Transverse colon (tissue), 4 donors: ENCODE data around the gene SHC2. TPM values are rescaled to one million over a fixed set of nuclear protein-coding genes. Genes with fewer than 3 reads are reported as not detected.

ENCODE experiments used
- DNase-seq: peaks from one replicate; pipeline ENCODE4 v3.0.0-alpha.2; 2019
- H3K27ac ChIP-seq, 4 donors: fragments of 200-600 bp; sonication (generic); 2 replicates each; pipeline ENCODE4 v1.5.1; 2016 to 2018; ENCODE audit warnings: inconsistent platforms in 4 of 4
- H3K27me3 ChIP-seq: fragments of 200-600 bp; sonication (generic); 2 replicates; pipeline ENCODE4 v1.5.1; 2017; ENCODE audit warnings: inconsistent platforms
- H3K36me3 ChIP-seq, 4 donors: fragments of 200-600 bp; sonication (generic); 2 replicates each; pipeline ENCODE4 v1.5.1; 2017 to 2019; ENCODE audit warnings: inconsistent platforms in 4 of 4
- H3K4me1 ChIP-seq, 4 donors: fragments of 200-600 bp; sonication (generic); 2 replicates each; pipeline ENCODE4 v1.5.1; 2017 to 2020; ENCODE audit warnings: inconsistent platforms in 4 of 4
- H3K4me3 ChIP-seq, 4 donors: fragments of 200-600 bp; sonication (generic); 1 replicate in 1 of 4; 2 replicates in 3 of 4; pipeline versions ENCODE4 v1.5.1 to v1.6.1; 2017 to 2019; ENCODE audit warnings: inconsistent platforms in 4 of 4
- H3K9me3 ChIP-seq, 2 donors: fragments of 200-600 bp; sonication (generic); 2 replicates each; pipeline ENCODE4 v1.5.1; 2017 to 2019; ENCODE audit warnings: inconsistent platforms in 2 of 2
- EP300 ChIP-seq: sonication (generic); formaldehyde crosslinking; IDR thresholded peaks from one replicate; pipeline ENCODE4 v1.6.1; 2017; ENCODE audit warnings: antibody characterized with exemption, low read depth
- POLR2A ChIP-seq: fragments of 450-650 bp; IDR thresholded peaks from one replicate; pipeline ENCODE4 v1.6.1; 2016; ENCODE audit warnings: antibody characterized with exemption, mild to moderate bottlenecking, moderate library complexity
- POLR2AphosphoS5 ChIP-seq, 3 donors: sonication (generic); formaldehyde crosslinking; IDR thresholded peaks; one replicate each; pipeline ENCODE4 v1.6.1; 2016; ENCODE audit warnings: antibody characterized with exemption in 3 of 3
- WGBS, 2 donors: methylation state at CpG; one replicate each; pipeline ENCODE4 v1.1.5; 2018; ENCODE audit warnings: low coverage in 1 of 2; 5-methylcytosine and 5-hydroxymethylcytosine counted together
- in situ Hi-C, 4 donors: fragments of 200-750 bp; cut with MboI; loops; one replicate each; pipeline versions ENCODE4 v1.15.0 to v1.15.1; 2017; ENCODE audit warnings: low sequenced_read_pairs in 3 of 4, low pct_ligation_motif_present in 1 of 4, low pct_unique_long_range_greater_than_20kb in 1 of 4
- intact Hi-C: fragments of 100-400 bp; cut with DNase I; formaldehyde crosslinking; loops from one replicate; pipeline ENCODE4 v1.15.1; 2023; ENCODE audit warnings: low total_unique reads
- total RNA-seq, 4 donors: library from RNA; depleted of rRNA; stranded (reverse); fragments of >200 nt; gene quantifications; one replicate each; pipeline ENCODE4 v1.1.0, GENCODE V29; 2016
- TF ChIP-seq, protein P1 (sequence below), 5 experiments: fragments of 200-600 bp in 3 of 5; fragments of 450-650 bp in 2 of 5; sonication (generic) in 3 of 5; IDR thresholded peaks; 1 replicate in 2 of 5; 2 replicates in 3 of 5; pipeline ENCODE4 v1.5.1; 2016 to 2017; ENCODE audit warnings: antibody characterized with exemption in 5 of 5, inconsistent platforms in 3 of 5, mild to moderate bottlenecking in 2 of 5, moderate library complexity in 1 of 5

The SHC2 gene
- total RNA-seq, 4 donors from 2014 or later = 6.3 to 30.3 (median 11.1) TPM

DNA sequence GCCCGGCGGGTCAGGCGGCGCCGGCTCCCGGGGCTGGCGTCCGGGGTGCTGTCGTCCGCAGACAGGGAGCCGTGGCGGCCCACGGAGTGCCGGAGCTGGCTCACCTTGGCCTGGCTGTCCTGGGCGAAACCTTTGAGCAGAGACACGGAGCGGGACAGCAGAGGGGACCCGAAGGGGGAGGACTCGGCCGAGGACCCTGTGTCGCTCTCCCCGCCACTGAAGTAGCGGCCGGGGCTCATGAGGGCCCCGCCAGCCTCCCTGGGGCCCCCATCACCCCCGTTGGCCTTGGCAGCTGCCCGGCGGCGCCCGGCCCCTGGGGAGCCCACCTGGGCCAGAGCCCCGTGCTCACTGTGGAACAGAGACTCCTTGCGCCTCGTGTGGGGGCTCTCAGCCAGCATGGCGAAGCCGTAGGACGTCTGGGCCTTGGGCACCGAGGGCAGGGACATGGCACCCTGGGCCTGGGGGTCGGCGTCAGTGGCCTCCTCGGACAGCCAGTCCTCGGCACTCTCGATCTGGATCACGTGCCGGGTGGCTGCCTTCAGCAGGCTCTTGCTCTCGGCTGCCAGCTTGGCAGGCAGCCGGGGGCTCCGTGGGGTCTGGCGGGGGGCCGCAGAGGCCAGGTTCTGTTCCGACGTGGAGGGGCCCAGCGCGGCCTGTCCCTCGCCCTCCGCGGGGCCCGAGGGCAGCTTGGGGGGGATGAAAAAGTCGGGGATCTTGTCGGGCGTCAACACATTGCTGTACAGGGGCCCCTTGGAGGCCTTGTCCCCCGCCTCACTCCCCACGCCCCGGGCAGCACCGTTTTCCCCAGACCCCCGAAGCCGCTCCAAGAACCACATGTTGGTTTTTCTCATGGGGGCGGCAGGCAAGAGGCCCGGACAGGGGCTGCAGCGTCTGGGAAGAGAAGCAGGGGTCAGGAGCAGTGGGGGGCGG is 53.1 kb downstream of the SHC2 start:
- 62% methylated on average over 42 of the region's 70 CpGs; no CpG with 5 or more reads in 1 of the 2 donors for WGBS, 2 donors
- in situ Hi-C loops = no loop called here
- no peak for TF ChIP-seq POLR2AphosphoS5 (IDR thresholded peaks at IDR 0.05)
- TF ChIP-seq POLR2A = no peak
- no peak for TF ChIP-seq EP300
- TF ChIP-seq, protein P1, sequence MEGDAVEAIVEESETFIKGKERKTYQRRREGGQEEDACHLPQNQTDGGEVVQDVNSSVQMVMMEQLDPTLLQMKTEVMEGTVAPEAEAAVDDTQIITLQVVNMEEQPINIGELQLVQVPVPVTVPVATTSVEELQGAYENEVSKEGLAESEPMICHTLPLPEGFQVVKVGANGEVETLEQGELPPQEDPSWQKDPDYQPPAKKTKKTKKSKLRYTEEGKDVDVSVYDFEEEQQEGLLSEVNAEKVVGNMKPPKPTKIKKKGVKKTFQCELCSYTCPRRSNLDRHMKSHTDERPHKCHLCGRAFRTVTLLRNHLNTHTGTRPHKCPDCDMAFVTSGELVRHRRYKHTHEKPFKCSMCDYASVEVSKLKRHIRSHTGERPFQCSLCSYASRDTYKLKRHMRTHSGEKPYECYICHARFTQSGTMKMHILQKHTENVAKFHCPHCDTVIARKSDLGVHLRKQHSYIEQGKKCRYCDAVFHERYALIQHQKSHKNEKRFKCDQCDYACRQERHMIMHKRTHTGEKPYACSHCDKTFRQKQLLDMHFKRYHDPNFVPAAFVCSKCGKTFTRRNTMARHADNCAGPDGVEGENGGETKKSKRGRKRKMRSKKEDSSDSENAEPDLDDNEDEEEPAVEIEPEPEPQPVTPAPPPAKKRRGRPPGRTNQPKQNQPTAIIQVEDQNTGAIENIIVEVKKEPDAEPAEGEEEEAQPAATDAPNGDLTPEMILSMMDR (IDR thresholded peaks at IDR 0.05) = no peak
- intact Hi-C loops = no loop called here
- no peaks in the 10 kb centered on the region for H3K36me3 ChIP-seq
- peaks cover 23 to 37% (median 26%) of the 10 kb centered on the region in 4 donors for H3K4me1 ChIP-seq
- H3K27ac ChIP-seq = no peak overlapping the region
- no peak for DNase-seq
- peaks cover 79% of the 10 kb centered on the region for H3K27me3 ChIP-seq
- H3K4me3 ChIP-seq = peak overlapping the region in 1 of 4 donors; percentile 52
- H3K9me3 ChIP-seq = no peaks in the 10 kb centered on the region

DNA sequence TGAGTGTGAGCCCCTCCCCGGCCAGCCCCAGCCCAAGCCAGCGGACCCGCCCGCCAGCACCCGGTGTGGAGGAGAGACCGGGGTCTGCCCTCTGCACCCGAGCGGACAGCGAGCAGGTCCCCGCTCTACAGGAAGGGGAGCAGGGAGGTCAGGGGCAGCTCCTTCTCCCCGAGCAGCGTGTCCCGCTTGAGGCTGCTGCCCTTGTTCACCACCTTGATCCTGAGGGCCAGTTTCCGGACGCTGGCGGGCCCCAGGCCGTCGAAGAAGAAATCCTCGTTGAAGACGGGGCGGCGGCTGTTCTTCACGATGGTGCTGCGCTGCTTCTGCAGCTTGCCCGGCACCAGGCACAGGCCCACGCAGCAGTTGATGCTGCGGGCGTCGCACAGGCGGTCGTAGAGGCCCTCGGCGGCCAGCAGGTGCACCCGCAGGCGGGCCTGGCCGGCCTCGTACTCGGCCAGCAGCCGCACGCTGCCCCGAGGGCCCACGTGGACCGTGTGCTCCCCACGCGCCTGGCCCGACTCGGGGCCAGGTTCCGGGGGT is 53.8 kb downstream of the SHC2 start:
- Histone ChIP-seq H3K27ac (no peak overlapping the region), H3K36me3 (no peaks in the 10 kb centered on the region), H3K4me1 (peaks cover 23 to 39% (median 26%) of the 10 kb centered on the region in 4 donors), H3K4me3 (no peak overlapping the region), H3K9me3 (no peaks in the 10 kb centered on the region), H3K27me3 (peaks cover 79% of the 10 kb centered on the region)
- intact Hi-C loops (no loop called here), in situ Hi-C loops (no loop called here)
- no peak for DNase-seq
- WGBS, 2 donors = 57% methylated on average over 48 of the region's 48 CpGs; no CpG with 5 or more reads in 1 of the 2 donors
- TF ChIP-seq POLR2A (no peak), POLR2AphosphoS5 (IDR thresholded peaks at IDR 0.05) (no peak), EP300 (no peak)
- TF ChIP-seq, protein P1 (IDR thresholded peaks at IDR 0.05) = no peak

DNA sequence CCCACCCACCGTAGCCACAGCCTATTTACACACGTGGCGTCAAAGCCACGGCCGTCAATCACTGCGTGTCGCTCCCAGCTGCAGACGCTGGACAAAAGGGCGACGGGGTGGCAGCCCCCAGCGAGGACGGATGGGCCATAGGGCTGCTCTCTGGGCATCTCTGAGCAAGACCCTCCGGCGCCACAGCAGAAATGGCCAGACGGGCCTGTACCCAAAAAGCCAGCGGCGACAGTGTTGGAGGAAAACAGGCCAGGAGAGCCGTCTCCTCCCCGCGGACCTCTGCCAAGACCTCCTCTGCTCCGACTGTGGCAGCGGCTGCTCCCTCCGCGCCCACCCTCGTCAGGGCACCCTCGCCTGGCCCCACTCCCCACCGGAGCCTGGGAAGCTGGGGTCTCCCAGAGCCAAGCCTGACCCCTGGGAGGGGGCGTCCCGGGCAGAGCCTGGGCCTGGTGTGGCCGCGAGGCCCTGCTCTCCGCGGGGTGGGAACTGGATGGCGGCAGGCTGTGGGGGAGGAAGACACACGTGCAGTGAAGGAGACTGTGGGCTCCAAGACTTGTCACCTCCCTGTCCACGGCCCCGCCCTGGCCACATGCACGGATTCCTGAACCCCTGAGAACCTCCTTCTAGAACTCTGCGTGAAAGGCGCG is 54.6 kb downstream of the SHC2 start:
- intact Hi-C loops (no loop called here), in situ Hi-C loops (no loop called here)
- H3K36me3 ChIP-seq = no peaks in the 10 kb centered on the region
- H3K27me3 ChIP-seq = peaks cover 79% of the 10 kb centered on the region
- peaks cover 23 to 44% (median 26%) of the 10 kb centered on the region in 4 donors for H3K4me1 ChIP-seq
- no peak for DNase-seq
- WGBS, 2 donors = 50 to 80% methylated on average over 1 to 38 of the region's 41 CpGs
- H3K27ac ChIP-seq = no peak overlapping the region
- H3K4me3 ChIP-seq = no peak overlapping the region
- no peak for TF ChIP-seq EP300
- TF ChIP-seq, protein P1 (IDR thresholded peaks at IDR 0.05) = no peak
- no peak for TF ChIP-seq POLR2A
- no peaks in the 10 kb centered on the region for H3K9me3 ChIP-seq
